HEK293T (cell line): ENCODE measurements around the gene SLC35A3.

Experiments
- CTCF ChIA-PET: fragments of 350-600 bp; formaldehyde crosslinking; extraction: SDS; loops from one replicate; lab custom pipeline; 2021; ENCODE audit warnings: antibody characterized with exemption, inconsistent platforms; lab: Yijun Ruan, JAX
- POLR2A ChIA-PET: fragments of 350-600 bp; formaldehyde crosslinking; extraction: SDS; loops from one replicate; lab custom pipeline; 2020; ENCODE audit warnings: antibody characterized with exemption, inconsistent platforms; lab: Yijun Ruan, JAX
- DNase-seq: peaks from one replicate; pipeline ENCODE4 v3.0.0; 2012; ENCODE audit warnings: mixed read lengths; ENCODE audit errors: extremely low spot score
- ARNT ChIP-seq: fragments of 450-650 bp; IDR thresholded peaks from 2 replicates; pipeline ENCODE4 v1.6.1; 2017; ENCODE audit warnings: mild to moderate bottlenecking
- BHLHE40 ChIP-seq: fragments of 450-650 bp; IDR thresholded peaks from 2 replicates; pipeline ENCODE4 v1.6.1; 2016; ENCODE audit warnings: mild to moderate bottlenecking, moderate library complexity, borderline replicate concordance
- CTBP1 ChIP-seq: fragments of 450-650 bp; IDR thresholded peaks from 2 replicates; pipeline ENCODE4 v1.6.1; 2016; ENCODE audit warnings: borderline replicate concordance
- ELF4 ChIP-seq: fragments of 450-650 bp; IDR thresholded peaks from 2 replicates; pipeline ENCODE4 v1.6.1; 2017; ENCODE audit warnings: antibody characterized with exemption
- FOXA1 ChIP-seq: fragments of 450-650 bp; IDR thresholded peaks from 2 replicates; pipeline ENCODE4 v1.6.1; 2016; ENCODE audit warnings: mild to moderate bottlenecking
- FOXK2 ChIP-seq: fragments of 450-650 bp; IDR thresholded peaks from 2 replicates; pipeline ENCODE4 v1.6.1; 2016; ENCODE audit warnings: mild to moderate bottlenecking
- FOXM1 ChIP-seq: fragments of 450-650 bp; IDR thresholded peaks from 2 replicates; pipeline ENCODE4 v1.6.1; 2017; ENCODE audit warnings: mild to moderate bottlenecking, borderline replicate concordance
- HDGF ChIP-seq: fragments of 450-650 bp; IDR thresholded peaks from 2 replicates; pipeline ENCODE4 v1.6.1; 2017; ENCODE audit warnings: antibody characterized with exemption, borderline replicate concordance
- L3MBTL2 ChIP-seq: fragments of 450-650 bp; conservative IDR thresholded peaks from 2 replicates; pipeline ENCODE4 v1.6.1; 2016; ENCODE audit warnings: mild to moderate bottlenecking
- LEF1 ChIP-seq: fragments of 450-650 bp; IDR thresholded peaks from 2 replicates; pipeline ENCODE4 v1.6.1; 2017; ENCODE audit warnings: mild to moderate bottlenecking, borderline replicate concordance
- NFRKB ChIP-seq: fragments of 450-650 bp; IDR thresholded peaks from 2 replicates; pipeline ENCODE4 v1.6.1; 2016; ENCODE audit warnings: mild to moderate bottlenecking, moderate library complexity
- PKNOX1 ChIP-seq: fragments of 450-650 bp; IDR thresholded peaks from 2 replicates; pipeline ENCODE4 v1.6.1; 2016
- SP1 ChIP-seq: fragments of 450-650 bp; IDR thresholded peaks from 2 replicates; pipeline ENCODE4 v1.6.1; 2017
- SUZ12 ChIP-seq: fragments of 450-650 bp; IDR thresholded peaks from 2 replicates; pipeline ENCODE4 v1.6.1; 2016; ENCODE audit warnings: mild to moderate bottlenecking
- TARDBP ChIP-seq: fragments of 450-650 bp; IDR thresholded peaks from 2 replicates; pipeline ENCODE4 v1.6.1; 2016
- ZNF384 ChIP-seq: fragments of 450-650 bp; IDR thresholded peaks from 2 replicates; pipeline ENCODE4 v1.6.1; 2016

SLC35A3 gene

DNA sequence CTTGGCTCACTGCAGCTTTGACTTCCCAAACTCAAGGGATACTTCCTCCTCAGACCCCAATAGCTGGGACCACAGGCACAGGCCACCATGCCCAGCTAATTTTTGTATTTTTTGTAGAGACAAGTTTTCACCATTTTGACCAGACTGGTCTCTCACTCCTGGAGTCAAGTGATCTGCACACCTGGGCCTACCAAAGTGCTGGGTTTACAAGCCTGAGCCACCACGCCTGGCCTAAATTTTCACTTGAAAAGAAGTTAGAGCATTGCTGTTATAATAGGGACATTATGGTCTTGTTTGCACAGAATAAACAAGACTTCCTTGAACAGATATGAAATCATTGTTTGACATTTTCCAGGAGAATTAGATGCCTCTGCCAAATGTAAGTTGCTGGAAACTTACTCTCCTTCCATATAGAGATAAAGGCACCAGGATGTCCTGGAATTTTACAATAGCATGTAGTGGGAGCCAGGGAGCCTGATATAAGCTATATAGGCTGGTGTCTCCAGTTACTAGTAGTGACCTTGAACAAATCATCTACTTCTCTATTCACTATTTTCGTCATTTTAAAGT lies 16.9 kb downstream of the SLC35A3 start:
- no peak for DNase-seq
- TF ChIP-seq PKNOX1 (no peak), FOXM1 (no peak), LEF1 (no peak)
- ChIA-PET CTCF (no interaction called here), POLR2A (no interaction called here)

DNA sequence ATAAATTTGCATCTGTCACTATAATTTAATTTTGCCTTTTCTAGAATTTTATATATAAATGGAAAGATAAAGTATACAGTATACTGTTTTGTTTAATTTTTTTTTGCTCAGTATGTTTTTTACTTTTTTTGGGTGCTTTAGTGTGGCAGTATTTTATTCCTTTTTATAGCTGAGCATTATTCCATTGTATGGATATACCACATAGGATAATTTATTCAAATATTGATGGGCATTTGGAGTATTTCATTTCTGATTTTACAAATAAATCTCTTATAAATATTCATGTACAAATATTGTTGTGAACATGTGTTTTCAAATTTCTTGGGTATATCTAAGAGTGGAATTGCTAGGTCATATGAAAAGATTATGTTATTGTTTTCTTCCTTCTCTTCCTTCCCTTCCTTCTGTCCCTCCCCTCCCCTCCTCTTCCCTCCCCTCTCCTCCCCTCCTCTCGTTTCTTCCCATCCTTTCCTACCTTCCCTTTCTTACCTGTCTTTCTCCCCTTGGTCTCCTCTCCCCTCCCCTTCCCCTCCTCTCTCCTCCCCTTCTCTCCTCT lies 18.5 kb downstream of the SLC35A3 start:
- ChIA-PET CTCF (no interaction called here), POLR2A (no interaction called here)

GRCh38 chr1:99992044-99992722 lies 22.4 kb downstream of the SLC35A3 start:
- POLR2A ChIA-PET: no interaction called here
- CTCF ChIA-PET: no interaction called here
- DNase-seq: no peak
- no peak for TF ChIP-seq ZNF384
- no peak for TF ChIP-seq ELF4
- no peak for TF ChIP-seq BHLHE40
- no peak for TF ChIP-seq SP1
- no peak for TF ChIP-seq NFRKB
- no peak for TF ChIP-seq LEF1
- TF ChIP-seq FOXA1: no peak
- no peak for TF ChIP-seq SUZ12
- TF ChIP-seq FOXK2: no peak
- TF ChIP-seq PKNOX1: no peak
- no peak for TF ChIP-seq FOXM1

More for the DNA sequence above, 18.5 kb downstream of the SLC35A3 start:
- TF ChIP-seq ZNF384: no peak
- TF ChIP-seq BHLHE40: no peak
- no peak for TF ChIP-seq LEF1
- no peak for TF ChIP-seq TARDBP
- no peak for TF ChIP-seq FOXK2
- no peak for TF ChIP-seq SP1
- no peak for TF ChIP-seq FOXA1
- TF ChIP-seq PKNOX1: no peak
- no peak for TF ChIP-seq FOXM1
- TF ChIP-seq HDGF: no peak
- no peak for TF ChIP-seq NFRKB
- no peak for TF ChIP-seq SUZ12
- no peak for TF ChIP-seq ARNT
- TF ChIP-seq ELF4: no peak
- no peak for TF ChIP-seq CTBP1
- no peak for TF ChIP-seq L3MBTL2
- no peak for DNase-seq

DNA sequence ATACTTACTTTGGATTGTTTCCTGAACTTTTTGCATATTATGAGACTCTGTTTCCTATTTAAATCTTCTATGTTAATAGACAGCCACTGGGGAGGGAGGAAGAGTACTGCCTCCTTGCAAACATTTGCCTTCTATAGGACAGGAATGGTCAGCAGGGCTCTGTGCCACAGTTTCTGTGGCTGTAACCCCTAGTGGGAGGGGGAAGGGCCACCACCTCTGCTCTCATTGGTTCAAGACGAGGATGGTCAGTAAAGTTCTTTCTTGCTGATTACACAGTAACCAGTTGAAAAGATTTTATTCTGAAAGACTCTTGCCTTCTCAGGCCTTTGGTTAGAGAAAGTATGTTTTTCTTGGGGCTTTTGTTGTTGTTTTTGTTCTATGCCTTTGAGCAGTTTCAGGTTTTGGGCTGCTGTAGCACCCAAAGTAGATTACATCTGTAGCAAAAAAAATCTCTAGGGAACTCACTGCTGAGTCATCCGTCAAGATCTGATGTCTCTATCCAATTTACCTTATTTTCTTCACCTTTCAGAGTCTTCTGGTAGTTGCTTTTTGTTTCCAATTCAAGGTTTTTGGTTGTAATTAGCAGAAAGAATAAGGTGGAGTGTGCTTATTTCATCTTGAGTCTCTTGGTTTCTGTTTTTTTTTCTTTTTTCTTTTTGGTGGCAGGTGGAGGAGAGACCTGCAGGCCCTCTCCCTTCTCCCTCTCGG lies 23.1 kb downstream of the SLC35A3 start:
- no peak for DNase-seq
- TF ChIP-seq FOXA1 (no peak), PKNOX1 (no peak), ZNF384 (no peak)
- POLR2A ChIA-PET: no interaction called here
- CTCF ChIA-PET: no interaction called here

DNA sequence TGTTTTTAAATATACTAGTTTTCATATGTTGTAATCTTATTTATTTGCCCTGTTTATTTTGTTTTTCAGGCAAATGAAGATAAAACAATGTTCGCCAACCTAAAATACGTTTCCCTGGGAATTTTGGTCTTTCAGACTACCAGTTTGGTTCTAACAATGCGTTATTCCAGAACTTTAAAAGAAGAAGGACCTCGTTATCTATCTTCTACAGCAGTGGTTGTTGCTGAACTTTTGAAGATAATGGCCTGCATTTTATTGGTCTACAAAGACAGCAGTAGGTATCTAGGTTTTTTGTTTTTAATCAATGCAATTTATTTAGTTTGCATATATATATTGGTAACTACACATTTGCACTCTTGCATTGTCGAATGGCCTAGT lies 23.7 kb downstream of the SLC35A3 start:
- CTCF ChIA-PET: no interaction called here
- TF ChIP-seq SP1 (no peak), L3MBTL2 (no peak), SUZ12 (no peak), HDGF (no peak), PKNOX1 (no peak), LEF1 (no peak), ELF4 (no peak), ZNF384 (no peak), CTBP1 (no peak)
- POLR2A ChIA-PET: no interaction called here
- no peak for DNase-seq
